ENCODE measurements around the gene MEGF9. TPM values are rescaled to one million over a fixed set of nuclear protein-coding genes. Genes with fewer than 3 reads are reported as not detected.

MEGF9 gene
- total RNA-seq, 1 donor from 2014 or later = 14.3 TPM

GRCh38 chr9:120729791-120730241 lies 15.5 kb upstream of the MEGF9 start:
- TF ChIP-seq CTCF (IDR thresholded peaks at IDR 0.05) = no peak
- DNase-seq (ENCODE audit: low spot score in 2 of 2) = no peak
- intact Hi-C loops (cut with DNase I) = loop anchor here (10.0 kb wide), 1 partner anchor 205 kb away; no protein-coding TSS in a partner anchor
- H3K27ac ChIP-seq = peak overlapping the region; percentile 50 to 68
- no peak overlapping the region for H3K4me3 ChIP-seq
- no peaks in the 10 kb centered on the region for H3K9me3 ChIP-seq
- H3K4me1 ChIP-seq = peaks cover 3 to 21% of the 10 kb centered on the region in 2 donors
- H3K36me3 ChIP-seq = no peaks in the 10 kb centered on the region
- H3K27me3 ChIP-seq = no peaks in the 10 kb centered on the region

GRCh38 chr9:120726484-120726883 lies 12.2 kb upstream of the MEGF9 start:
- Histone ChIP-seq H3K27ac (no peak overlapping the region), H3K9me3 (no peaks in the 10 kb centered on the region), H3K36me3 (no peaks in the 10 kb centered on the region), H3K27me3 (no peaks in the 10 kb centered on the region), H3K4me1 (peaks cover 0 to 15% of the 10 kb centered on the region in 2 donors), H3K4me3 (no peak overlapping the region)
- DNase-seq (ENCODE audit: low spot score in 2 of 2) = no peak
- intact Hi-C loops (cut with DNase I) = no loop called here
- no peak for TF ChIP-seq CTCF (IDR thresholded peaks at IDR 0.05)

GRCh38 chr9:120725907-120726306 lies 11.6 kb upstream of the MEGF9 start:
- H3K36me3 ChIP-seq = no peaks in the 10 kb centered on the region
- no peak overlapping the region for H3K4me3 ChIP-seq
- no peaks in the 10 kb centered on the region for H3K27me3 ChIP-seq
- intact Hi-C loops (cut with DNase I) = no loop called here
- H3K4me1 ChIP-seq = peaks cover 0 to 10% of the 10 kb centered on the region in 2 donors
- no peaks in the 10 kb centered on the region for H3K9me3 ChIP-seq
- DNase-seq (ENCODE audit: low spot score in 2 of 2) = no peak
- no peak for TF ChIP-seq CTCF (IDR thresholded peaks at IDR 0.05)
- H3K27ac ChIP-seq = no peak overlapping the region

- no peak for TF ChIP-seq CTCF (IDR thresholded peaks at IDR 0.05)
- intact Hi-C loops (cut with DNase I) = no loop called here
- DNase-seq (ENCODE audit: low spot score in 2 of 2) = no peak
Observed at GRCh38 chr9:120724757-120725400, 10.6 kb upstream of the MEGF9 start.

GRCh38 chr9:120723565-120723964 lies 9.3 kb upstream of the MEGF9 start:
- intact Hi-C loops (cut with DNase I) = no loop called here
- Histone ChIP-seq H3K4me1 (peaks cover 0 to 6% of the 10 kb centered on the region in 2 donors), H3K9me3 (no peaks in the 10 kb centered on the region), H3K27me3 (no peaks in the 10 kb centered on the region), H3K27ac (peak overlapping the region in 1 of 2 donors; percentile 1), H3K36me3 (no peaks in the 10 kb centered on the region), H3K4me3 (no peak overlapping the region)
- DNase-seq (ENCODE audit: low spot score in 2 of 2) = peak in 1 of 2 donors; percentile 74
- no peak for TF ChIP-seq CTCF (IDR thresholded peaks at IDR 0.05)

More at GRCh38 chr9:120724757-120725400, 10.6 kb upstream of the MEGF9 start:
- Histone ChIP-seq H3K36me3 (no peaks in the 10 kb centered on the region), H3K27ac (no peak overlapping the region), H3K4me3 (no peak overlapping the region), H3K9me3 (no peaks in the 10 kb centered on the region), H3K4me1 (peaks cover 0 to 6% of the 10 kb centered on the region in 2 donors), H3K27me3 (no peaks in the 10 kb centered on the region)
